CD4-positive, alpha-beta T cell (primary cell): Measurements from ENCODE around the gene BAK1. TPM values are rescaled to one million over a fixed set of nuclear protein-coding genes. Genes with fewer than 3 reads are reported as not detected.

Source experiments
- ATAC-seq: fragments of 200-7000 bp; cut with Tn5 transposase; one replicate; pipeline ENCODE4 v1.10.0; 2022; ENCODE audit warnings: mild to moderate bottlenecking; ENCODE audit not compliant: poor library complexity
- CTCF ChIA-PET: fragments of 350-600 bp; sonication (Branson Sonifier 250); formaldehyde crosslinking; loops from one replicate; lab custom pipeline; 2021; ENCODE audit warnings: antibody characterized with exemption, inconsistent platforms; lab: Charles Lee
- POLR2A ChIA-PET: fragments of 350-600 bp; sonication (Branson Sonifier 250); formaldehyde crosslinking; loops from one replicate; lab custom pipeline; 2021; ENCODE audit warnings: antibody characterized with exemption, inconsistent platforms; lab: Charles Lee
- DNase-seq, 14 experiments: peaks; one replicate each; pipeline ENCODE4 v3.0.0-alpha.2; 2013 to 2020; ENCODE audit warnings: mixed read lengths in 2 of 14
- H3K27ac ChIP-seq, 2 donors: one replicate each; pipeline versions ENCODE4 v1.5.1 to v1.7.0; 2013; ENCODE audit warnings: low read length in 2 of 2, low read depth in 1 of 2, mild to moderate bottlenecking in 1 of 2
- H3K27me3 ChIP-seq, 2 experiments: 1 replicate in 1 of 2; 2 replicates in 1 of 2; pipeline versions ENCODE4 v1.6.1 to v1.7.0; 2013; ENCODE audit warnings: low read length in 2 of 2, control low read depth in 1 of 2, mild to moderate bottlenecking in 1 of 2, moderate library complexity in 1 of 2; ENCODE audit not compliant: insufficient read depth in 2 of 2, control insufficient read depth in 1 of 2
- H3K36me3 ChIP-seq: one replicate; pipeline ENCODE4 v1.6.1; 2013; ENCODE audit warnings: low read length, control low read depth; ENCODE audit not compliant: insufficient read depth
- H3K4me1 ChIP-seq: one replicate; pipeline ENCODE4 v1.6.1; 2013; ENCODE audit warnings: low read length, control low read depth; ENCODE audit not compliant: insufficient read depth
- H3K4me3 ChIP-seq: one replicate; pipeline ENCODE4 v1.5.1; 2013; ENCODE audit warnings: mild to moderate bottlenecking, low read length, moderate library complexity
- H3K9me3 ChIP-seq, 2 experiments: 1 replicate in 1 of 2; 2 replicates in 1 of 2; pipeline versions ENCODE4 v1.6.1 to v1.7.0; 2013; ENCODE audit warnings: low read length in 2 of 2, mild to moderate bottlenecking in 2 of 2, control low read depth in 1 of 2, moderate library complexity in 1 of 2; ENCODE audit not compliant: control insufficient read depth in 1 of 2, insufficient read depth in 1 of 2
- H3K27ac Mint-ChIP-seq: one replicate; pipeline ENCODE4 v1.8.0; 2020; ENCODE audit warnings: mixed read lengths
- H3K27me3 Mint-ChIP-seq: one replicate; pipeline ENCODE4 v1.8.0; 2021; ENCODE audit warnings: mixed read lengths
- H3K36me3 Mint-ChIP-seq: one replicate; pipeline ENCODE4 v1.8.0; 2021; ENCODE audit warnings: low read depth, mixed read lengths
- H3K4me1 Mint-ChIP-seq: one replicate; pipeline ENCODE4 v1.8.0; 2021; ENCODE audit warnings: low read depth, mixed read lengths
- H3K4me3 Mint-ChIP-seq: one replicate; pipeline ENCODE4 v1.8.0; 2020; ENCODE audit warnings: mild to moderate bottlenecking, mixed read lengths
- H3K9me3 Mint-ChIP-seq: one replicate; pipeline ENCODE4 v1.8.0; 2020; ENCODE audit warnings: mixed read lengths
- intact Hi-C, 2 experiments: fragments of 100-400 bp; cut with DNase I in 1 of 2; cut with micrococcal nuclease in 1 of 2; formaldehyde crosslinking; loops; one replicate each; pipeline versions ENCODE4 v1.15.1 to v1.9.0; 2023 to 2025; cut with DNase I, micrococcal nuclease
- polyA plus RNA-seq, 2 donors: library from polyadenylated mRNA; unstranded; fragments of 120-200 nt; gene quantifications; one replicate each; pipeline ENCODE4 v1.2.1, GENCODE V29; 2013
- total RNA-seq, 174 experiments: library from RNA in 2 of 174; stranded (reverse) in 2 of 174; gene quantifications; one replicate each; pipeline ENCODE4 v1.2.3 and lab custom pipeline; 2021 to 2026
- TF ChIP-seq, protein P1 (sequence below): fragments of 200-600 bp; IDR thresholded peaks from one replicate; pipeline ENCODE4 v1.8.0; 2022; ENCODE audit warnings: antibody characterized with exemption, mild to moderate bottlenecking

Gene BAK1
- 10 to 100 TPM; 38.3 to 40.8 TPM for total RNA-seq
- 25.4 TPM for polyA plus RNA-seq (2013, experiment 1 of 2)
- 24.8 TPM for polyA plus RNA-seq (2013, experiment 2 of 2)
- 9.7 to 89.4 (median 34.0) reads per million in 172 experiments for total RNA-seq (lab: John Stamatoyannopoulos, UW)

DNA sequence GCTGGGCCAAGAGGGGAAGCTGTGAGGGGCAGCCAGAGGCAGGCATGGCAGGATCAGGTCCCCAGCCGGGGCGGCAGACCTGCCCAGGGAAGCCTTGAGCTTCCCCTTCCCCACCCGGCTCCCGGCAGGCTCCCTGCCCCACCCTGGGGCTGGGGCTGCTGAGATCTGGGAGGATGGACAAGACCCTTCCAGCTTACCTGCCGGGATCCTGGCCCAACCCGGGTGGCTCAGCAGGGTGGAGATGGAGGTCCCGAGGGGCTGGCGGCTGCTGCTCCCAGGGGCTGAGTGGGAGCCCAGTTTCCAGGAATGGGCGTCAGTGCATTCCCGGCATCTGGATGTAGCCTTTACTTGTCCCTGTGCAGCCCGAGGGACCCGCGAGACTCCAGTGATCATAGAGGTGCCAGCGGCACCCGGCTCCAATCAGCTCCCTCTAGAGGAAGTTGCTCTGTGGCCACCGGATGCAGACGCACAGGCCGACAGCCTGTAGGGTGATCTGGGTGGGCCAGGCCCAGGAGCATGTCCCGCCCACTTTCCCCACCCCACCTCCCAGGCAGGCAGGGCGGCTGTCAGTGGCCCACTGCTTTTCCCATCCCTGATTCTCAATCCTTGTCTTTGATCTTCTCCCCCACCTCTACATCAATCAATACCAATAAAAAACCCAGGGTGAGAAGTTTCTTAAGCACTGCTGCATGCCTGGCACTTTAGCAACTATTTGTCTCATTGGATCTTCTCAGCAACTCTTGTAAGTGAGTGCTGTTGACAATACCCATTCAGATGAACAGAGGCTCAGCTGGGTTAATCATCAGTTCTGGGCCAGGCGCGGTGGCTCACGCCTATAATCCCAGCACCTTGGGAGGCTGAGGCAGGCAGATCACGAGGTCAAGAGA, at the start of gene BAK1:
Gene BAK1, minus strand, starts transcription at position 449 of the 887 bp plus-strand sequence. CDS start 2,672 bp downstream, outside the sequence.
- no peaks in the 10 kb centered on the region for H3K27me3 ChIP-seq
- Mint-ChIP-seq H3K36me3 (peaks cover 45% of the 10 kb centered on the region), H3K4me3 (peak within 1 kb of the TSS; percentile 96), H3K9me3 (no peaks in the 10 kb centered on the region), H3K27me3 (no peaks in the 10 kb centered on the region), H3K27ac (peak within 1 kb of the TSS; percentile 97), H3K4me1 (peaks cover 44% of the 10 kb centered on the region)
- H3K9me3 ChIP-seq: peaks cover 0 to 3% of the 10 kb centered on the region in 2 experiments
- peak within 1 kb of the TSS; percentile 82 to 88 for H3K27ac ChIP-seq
- intact Hi-C loops: loop anchor here (1.0 to 10.0 kb wide), 6 partner anchors 9 to 575 kb away; partner anchors contain the start of genes B3GALT4 (in 1 of the 2), RPS18 (in 1 of the 2), VPS52 (in 1 of the 2) and ZBTB9 (in 1 of the 2)
- ATAC-seq: peak; percentile 93
- TF ChIP-seq, protein P1, sequence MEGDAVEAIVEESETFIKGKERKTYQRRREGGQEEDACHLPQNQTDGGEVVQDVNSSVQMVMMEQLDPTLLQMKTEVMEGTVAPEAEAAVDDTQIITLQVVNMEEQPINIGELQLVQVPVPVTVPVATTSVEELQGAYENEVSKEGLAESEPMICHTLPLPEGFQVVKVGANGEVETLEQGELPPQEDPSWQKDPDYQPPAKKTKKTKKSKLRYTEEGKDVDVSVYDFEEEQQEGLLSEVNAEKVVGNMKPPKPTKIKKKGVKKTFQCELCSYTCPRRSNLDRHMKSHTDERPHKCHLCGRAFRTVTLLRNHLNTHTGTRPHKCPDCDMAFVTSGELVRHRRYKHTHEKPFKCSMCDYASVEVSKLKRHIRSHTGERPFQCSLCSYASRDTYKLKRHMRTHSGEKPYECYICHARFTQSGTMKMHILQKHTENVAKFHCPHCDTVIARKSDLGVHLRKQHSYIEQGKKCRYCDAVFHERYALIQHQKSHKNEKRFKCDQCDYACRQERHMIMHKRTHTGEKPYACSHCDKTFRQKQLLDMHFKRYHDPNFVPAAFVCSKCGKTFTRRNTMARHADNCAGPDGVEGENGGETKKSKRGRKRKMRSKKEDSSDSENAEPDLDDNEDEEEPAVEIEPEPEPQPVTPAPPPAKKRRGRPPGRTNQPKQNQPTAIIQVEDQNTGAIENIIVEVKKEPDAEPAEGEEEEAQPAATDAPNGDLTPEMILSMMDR: peak; percentile 63
- H3K4me1 ChIP-seq: peaks cover 51% of the 10 kb centered on the region
- peaks cover 26% of the 10 kb centered on the region for H3K36me3 ChIP-seq
- ChIA-PET CTCF (interaction anchor here (0.6 to 2.2 kb wide), 11 partner anchors 9 to 189 kb away, joined by 3 to 10 read pairs (median 5); partner anchors contain the start of genes ITPR3, KIFC1 and UQCC2), POLR2A (interaction anchor here (0.8 to 2.5 kb wide), 16 partner anchors 10 to 656 kb away, joined by 3 to 47 read pairs (median 6); partner anchors contain the start of genes CUTA, HMGA1, ITPR3 and LEMD2)
- H3K4me3 ChIP-seq: peak within 1 kb of the TSS; percentile 99
- peak; percentile 64 to 92 (median 78) for DNase-seq

DNA sequence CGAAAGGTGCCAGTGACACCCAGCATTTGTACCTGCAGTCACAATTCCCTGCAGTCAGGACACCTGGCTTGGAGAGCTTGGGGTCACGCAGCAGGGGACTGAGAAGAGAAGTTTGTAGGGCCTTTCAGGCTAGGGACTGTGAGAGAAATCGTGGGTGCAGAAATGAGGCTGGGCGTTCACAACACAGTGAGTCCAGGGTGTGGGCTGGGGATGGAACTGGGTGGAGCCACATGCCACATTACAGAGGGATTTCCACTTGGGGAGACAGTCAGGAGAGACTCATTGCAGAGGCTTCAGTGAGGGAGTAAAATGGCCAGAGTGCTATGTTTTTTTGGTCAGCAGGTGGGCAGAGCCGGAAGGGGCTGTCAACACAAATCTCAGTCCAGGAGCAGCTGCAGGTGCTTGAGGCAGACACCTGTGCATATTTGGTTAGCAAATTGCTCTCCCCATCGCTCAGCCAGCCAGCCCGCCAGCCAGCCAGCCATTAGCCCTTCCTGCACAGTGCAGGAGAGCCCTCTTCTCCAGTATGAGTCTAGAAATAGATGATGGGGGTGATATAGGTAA, 48.4 kb upstream of the BAK1 start:
- TF ChIP-seq, protein P1: no peak
- peaks cover 63% of the 10 kb centered on the region for H3K4me1 Mint-ChIP-seq
- peaks cover 19% of the 10 kb centered on the region for H3K36me3 Mint-ChIP-seq
- ChIA-PET POLR2A (no interaction called here), CTCF (no interaction called here)
- no peaks in the 10 kb centered on the region for H3K27me3 ChIP-seq
- H3K4me1 ChIP-seq: peaks cover 57% of the 10 kb centered on the region
- H3K9me3 ChIP-seq: no peaks in the 10 kb centered on the region
- peaks cover 23% of the 10 kb centered on the region for H3K36me3 ChIP-seq
- H3K9me3 Mint-ChIP-seq: no peaks in the 10 kb centered on the region
- DNase-seq: no peak
- no peak overlapping the region for H3K27ac ChIP-seq
- no peak for ATAC-seq
- peak overlapping the region; percentile 15 for H3K4me3 Mint-ChIP-seq
- intact Hi-C loops: no loop called here
- H3K27me3 Mint-ChIP-seq: no peaks in the 10 kb centered on the region
- H3K27ac Mint-ChIP-seq: no peak overlapping the region
- H3K4me3 ChIP-seq: no peak overlapping the region

DNA sequence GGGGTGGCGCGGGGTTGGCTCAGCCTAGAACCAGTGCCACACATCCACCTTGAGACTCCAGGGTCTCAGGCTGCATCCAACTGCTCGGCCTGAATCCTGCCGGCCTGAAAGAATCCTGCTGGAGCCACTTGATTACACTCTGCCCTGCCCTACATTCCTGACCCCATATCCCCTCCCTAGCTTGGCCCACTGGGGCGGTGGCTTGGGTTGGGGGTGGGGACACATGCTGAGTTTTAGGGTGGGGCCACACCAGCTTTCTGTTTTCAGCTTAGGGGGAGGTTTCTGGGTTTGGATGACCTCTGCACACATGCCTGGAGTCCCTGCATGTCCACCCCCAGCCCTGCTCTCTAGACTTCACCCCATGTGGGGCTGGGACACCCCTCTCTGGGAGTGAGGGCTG, 47.8 kb upstream of the BAK1 start:
- Mint-ChIP-seq H3K36me3 (peaks cover 25% of the 10 kb centered on the region), H3K27ac (no peak overlapping the region), H3K4me1 (peaks cover 64% of the 10 kb centered on the region), H3K4me3 (no peak overlapping the region), H3K27me3 (no peaks in the 10 kb centered on the region), H3K9me3 (no peaks in the 10 kb centered on the region)
- intact Hi-C loops: no loop called here
- Histone ChIP-seq H3K4me1 (peaks cover 58% of the 10 kb centered on the region), H3K27ac (no peak overlapping the region), H3K9me3 (no peaks in the 10 kb centered on the region), H3K27me3 (no peaks in the 10 kb centered on the region), H3K36me3 (peaks cover 23% of the 10 kb centered on the region), H3K4me3 (no peak overlapping the region)
- ATAC-seq (no peak), DNase-seq (no peak)
- TF ChIP-seq, protein P1: no peak
- ChIA-PET CTCF (no interaction called here), POLR2A (no interaction called here)
